NCI-H526 treated with DMSO at 0.1 percent for 48 hours (cell line): Measurements from ENCODE around the gene PCK2.

Experiments used
- DNase-seq: peaks from one replicate; lab custom pipeline; 2025; lab: John Stamatoyannopoulos, UW

Gene PCK2

DNA sequence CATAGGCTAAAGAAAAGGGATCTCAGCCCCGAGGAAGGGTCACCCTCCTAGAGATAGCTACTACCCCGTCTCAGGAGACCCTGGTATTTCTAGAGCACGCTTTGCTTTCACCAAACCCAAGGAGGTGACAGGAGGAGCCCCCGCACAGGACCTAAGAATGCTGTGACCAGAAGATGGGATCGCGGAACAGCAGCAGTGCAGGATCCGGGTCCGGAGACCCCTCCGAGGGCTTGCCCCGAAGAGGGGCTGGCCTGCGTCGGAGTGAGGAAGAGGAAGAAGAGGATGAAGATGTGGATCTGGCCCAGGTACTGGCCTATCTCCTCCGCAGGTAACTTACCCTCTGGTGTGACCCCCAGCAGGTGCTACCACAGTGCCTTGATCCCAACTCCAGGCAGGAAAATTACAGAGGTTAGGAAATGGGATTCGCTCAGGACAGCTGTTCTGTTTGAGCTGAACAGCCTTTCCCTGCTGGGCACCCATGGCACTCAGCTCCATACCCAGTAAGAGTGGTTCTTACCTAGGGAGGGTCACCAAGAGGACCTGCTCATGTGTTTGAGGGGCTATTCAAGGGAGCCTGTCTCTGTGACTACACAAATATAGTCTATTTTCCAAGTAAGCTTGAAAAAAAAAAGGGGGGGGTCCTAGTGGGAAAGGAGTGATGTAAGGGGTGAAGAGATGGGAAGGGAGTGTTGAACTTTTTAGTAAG, 21.5 kb downstream of the PCK2 start:
- no peak for DNase-seq

DNA sequence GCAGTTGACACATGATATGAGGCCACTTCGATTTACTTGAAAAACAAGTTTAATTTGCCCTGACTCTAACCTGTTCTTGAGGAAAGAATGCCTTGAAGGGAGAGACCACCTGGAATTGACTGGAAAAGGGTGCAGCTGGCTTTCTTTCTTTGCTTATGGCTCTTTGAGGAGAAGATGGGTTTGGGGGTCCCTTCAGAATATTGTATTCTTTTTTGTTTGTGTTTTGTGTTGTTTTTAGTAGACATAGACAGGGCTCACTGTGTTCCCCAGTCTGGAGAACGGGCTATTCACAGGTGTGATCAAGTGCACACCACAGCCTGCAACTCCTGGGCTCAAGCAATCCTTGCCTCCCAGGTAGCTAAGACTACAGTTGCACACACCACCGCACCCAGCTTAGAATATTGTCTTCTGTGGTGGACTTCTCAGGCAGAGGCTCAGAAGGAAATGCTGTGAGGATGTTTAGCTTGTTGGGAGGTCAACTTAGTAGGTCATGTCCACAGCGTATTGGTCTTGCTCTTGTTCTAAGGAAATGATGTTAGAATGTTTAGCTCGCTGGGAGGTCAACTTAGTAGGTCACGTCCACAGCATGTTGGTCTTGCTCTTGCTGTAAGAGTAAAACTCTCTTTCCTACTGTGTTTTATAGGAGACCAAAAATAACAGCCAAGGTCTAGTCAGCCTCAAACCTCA, 22.2 kb downstream of the PCK2 start:
- DNase-seq: no peak

DNA sequence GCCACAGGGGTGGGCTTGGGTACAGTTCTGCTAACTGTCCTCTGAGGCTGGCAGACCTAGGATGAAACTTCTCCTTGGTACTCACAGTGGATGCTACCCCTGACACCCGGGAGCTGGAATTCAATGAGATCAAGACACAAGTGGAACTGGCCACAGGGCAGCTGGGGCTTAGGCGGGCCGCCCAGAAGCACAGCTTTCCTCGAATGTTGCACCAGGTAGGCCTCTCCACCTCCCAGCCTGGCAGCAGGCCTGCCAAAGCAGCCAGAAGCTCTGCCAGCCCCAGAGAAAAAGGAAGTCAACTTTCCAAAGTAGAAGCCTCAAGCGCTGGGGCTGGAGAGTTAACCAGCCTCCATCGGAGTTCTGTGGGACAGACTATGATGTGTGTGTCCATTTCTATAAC, 23.1 kb downstream of the PCK2 start:
- no peak for DNase-seq

DNA sequence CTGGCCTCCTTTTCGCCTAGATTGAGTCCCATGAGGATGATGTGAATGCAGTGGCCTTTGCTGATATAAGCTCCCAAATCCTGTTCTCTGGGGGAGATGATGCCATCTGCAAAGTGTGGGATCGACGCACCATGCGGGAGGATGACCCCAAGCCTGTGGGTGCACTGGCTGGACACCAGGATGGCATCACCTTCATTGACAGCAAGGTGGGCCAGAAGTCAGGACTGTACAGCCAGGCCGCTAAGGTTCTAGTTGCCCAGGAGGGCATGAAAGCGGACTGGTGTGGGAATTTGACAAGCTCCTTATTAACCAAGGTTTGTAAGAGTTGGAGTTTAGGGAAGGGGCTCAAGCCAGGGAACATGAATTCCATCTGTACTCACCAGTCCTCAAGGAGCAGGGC, 25.6 kb downstream of the PCK2 start:
- DNase-seq: no peak

DNA sequence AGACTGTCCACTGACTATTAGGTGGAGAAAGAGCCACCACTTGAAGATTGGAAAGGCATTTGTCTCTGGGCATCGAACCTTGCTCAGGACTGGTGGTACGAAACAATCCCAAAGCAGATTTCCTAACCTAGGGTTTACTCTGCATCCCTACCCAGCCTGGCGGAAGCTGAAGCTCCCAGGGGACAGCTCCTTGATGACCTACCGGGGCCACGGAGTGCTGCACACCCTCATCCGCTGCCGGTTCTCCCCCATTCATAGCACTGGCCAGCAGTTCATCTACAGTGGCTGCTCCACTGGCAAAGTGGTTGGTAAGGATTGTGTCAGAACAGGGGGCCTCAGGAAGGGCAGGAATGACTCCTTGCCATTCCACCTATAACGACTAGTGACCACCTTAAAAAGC, 27.1 kb downstream of the PCK2 start:
- no peak for DNase-seq

DNA sequence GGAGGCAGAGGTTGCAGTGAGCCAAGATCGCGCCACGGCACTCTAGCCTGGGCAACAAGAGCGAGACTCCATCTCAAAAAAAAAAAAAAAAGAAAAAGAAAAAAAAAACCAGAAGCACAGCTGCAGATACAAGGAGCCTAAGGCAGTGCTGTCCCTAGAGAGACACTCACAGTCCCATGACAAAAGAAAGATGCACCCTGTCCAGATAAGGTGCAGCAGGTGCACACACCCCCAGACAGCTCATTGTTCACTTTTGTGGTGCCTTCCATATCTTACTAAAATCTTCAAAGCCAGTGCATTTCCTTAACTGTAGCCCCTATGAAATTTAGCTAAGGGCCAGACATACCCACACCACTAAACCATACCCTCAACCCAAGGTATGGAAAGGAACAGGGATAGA, 28.3 kb downstream of the PCK2 start:
- no peak for DNase-seq

DNA sequence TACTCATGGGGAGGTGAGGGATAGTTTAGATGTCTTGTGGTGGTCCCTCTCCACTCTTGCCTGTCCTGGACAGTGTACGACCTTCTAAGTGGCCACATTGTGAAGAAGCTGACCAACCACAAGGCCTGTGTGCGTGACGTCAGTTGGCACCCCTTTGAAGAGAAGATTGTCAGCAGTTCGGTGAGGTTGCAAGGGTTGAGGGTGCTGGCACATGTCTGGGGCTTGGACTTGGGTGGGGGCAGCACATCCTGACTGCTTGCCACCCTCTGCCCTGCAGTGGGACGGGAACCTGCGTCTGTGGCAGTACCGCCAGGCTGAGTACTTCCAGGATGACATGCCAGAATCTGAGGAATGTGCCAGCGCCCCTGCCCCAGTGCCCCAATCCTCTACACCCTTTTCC, 28.8 kb downstream of the PCK2 start:
- DNase-seq: no peak

DNA sequence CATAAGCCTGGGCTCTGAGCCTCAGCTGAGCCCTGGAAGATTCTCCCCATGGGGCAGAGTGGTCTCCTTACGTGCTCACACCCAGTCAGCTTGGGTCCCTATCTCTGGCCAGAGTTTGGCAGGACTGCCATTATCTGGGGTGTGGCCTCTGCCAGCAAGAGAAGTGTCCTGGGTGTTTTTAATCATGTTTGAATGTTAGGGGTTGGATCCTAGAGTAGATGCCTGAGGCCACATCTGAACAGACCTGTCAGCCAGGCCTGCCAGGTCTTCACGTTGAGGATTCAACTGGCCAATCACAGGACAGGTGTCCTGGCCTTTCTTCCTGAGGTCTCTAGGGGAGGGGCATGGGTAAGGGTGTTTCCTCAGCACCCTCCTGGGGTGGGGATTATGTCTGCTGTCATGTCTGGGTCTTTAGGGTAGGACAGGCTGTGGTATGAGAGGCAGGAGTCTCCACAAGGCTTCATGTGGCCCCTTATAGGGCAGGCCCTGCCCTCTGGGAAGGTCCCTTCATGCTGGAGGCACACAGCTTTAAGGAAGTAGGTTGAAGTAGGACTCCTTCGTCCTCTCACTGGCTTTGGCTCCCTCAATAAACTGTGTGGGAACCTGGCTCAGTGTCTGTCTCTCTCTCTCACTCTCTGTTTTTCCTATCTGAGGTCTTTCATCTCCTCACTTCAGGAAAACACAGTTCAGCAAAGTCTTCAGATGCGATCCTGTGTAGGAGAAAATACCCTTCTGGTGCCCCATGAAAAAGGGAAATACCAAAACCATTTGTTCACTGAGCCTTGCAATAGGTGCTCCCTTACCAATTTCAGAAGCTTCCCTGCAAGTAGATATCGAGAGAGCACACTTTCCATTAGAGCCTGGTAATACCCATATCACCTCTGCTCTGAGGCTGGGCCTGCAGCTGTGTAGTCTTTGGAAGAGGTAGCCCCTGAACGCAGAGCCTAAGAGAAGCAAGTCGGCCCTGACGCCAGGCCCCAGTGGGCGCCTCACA, 29.6 kb downstream of the PCK2 start:
- no peak for DNase-seq

DNA sequence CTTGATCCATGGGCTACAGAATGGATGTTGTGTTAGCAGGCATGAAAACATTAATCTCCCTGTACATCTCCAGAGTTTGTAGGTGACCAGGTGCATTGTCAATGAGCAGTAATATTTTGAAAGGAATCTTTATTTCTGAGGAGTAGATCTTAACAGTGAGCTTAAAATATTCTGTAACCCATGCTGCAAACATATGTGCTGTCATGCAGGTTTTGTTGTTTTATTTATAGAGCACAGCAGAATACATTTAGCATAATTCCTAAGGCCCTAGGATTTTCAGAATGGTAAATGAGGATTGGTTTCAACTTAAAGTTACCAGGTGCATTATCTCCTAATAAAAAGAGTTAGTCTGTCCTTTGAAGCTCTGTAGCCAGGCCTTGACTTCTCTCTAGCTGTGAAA, 32.8 kb downstream of the PCK2 start:
- no peak for DNase-seq

DNA sequence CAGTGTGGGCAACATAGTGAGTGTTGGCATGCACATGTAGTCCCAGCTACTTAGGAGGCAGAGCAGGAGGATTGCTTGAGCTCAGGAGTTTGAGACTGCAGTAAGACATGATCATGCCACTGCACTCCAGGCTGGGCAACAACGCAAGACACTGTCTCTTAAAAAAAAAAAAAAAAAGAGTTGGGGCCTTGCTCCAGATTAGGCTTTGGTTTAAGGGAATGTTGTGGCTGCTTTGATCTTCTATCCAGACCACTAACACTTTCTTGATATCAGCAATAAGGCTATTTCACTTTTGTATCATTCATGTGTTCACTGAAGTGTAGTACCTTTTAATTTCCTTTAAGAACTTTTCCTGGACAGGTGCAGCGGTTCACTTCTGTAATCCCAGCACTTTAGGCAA, 33.6 kb downstream of the PCK2 start:
- no peak for DNase-seq

DNA sequence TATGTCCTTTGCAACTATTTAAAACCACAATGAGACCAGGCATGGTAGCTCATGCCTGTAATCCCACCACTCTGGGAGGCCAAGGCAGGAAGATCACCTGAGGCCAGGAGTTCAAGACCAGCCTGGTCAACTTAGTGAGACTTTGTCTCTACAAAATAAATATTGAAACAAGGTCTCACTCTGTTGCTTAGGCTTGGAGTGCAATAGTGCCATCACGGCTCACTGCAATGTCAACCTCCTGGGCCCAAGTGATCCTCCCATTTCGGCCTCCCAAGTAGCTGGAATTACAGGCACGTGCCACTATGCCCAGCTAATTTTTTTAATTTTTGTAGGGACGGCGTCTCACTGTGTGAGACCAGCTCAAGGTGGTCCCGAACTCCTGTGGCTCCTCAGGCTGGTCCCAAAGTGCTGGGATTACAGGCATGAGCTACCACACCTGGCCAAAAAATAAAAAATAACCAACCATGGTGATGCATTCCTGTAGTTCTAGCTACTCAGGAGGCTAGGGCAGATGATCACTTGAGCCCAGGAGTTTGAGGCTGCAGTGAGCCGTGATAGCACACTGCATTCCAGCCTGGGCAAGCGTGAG, 35.4 kb downstream of the PCK2 start:
- DNase-seq: no peak

DNA sequence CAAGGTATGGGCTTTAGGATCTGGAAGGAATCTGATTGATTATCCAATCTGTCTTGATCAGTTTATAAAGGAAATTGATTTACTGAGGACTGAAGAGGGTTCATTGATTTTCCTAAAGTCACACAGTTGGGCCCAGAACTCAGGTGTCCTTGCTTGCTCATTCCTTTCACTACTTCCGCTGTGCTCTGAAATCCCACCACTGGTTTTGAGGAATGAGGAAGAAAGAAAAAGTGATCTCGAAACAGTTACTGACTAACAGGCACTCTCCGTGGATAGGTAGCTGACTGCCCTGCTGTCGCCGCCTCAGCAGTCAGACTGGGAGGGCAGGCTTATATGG, 36.2 kb downstream of the PCK2 start, which contains the start of gene FITM1:
Gene FITM1, plus strand, starts transcription at position 280 of the 337 bp plus-strand sequence. CDS start 905 bp downstream, outside the sequence.
- no peak for DNase-seq

DNA sequence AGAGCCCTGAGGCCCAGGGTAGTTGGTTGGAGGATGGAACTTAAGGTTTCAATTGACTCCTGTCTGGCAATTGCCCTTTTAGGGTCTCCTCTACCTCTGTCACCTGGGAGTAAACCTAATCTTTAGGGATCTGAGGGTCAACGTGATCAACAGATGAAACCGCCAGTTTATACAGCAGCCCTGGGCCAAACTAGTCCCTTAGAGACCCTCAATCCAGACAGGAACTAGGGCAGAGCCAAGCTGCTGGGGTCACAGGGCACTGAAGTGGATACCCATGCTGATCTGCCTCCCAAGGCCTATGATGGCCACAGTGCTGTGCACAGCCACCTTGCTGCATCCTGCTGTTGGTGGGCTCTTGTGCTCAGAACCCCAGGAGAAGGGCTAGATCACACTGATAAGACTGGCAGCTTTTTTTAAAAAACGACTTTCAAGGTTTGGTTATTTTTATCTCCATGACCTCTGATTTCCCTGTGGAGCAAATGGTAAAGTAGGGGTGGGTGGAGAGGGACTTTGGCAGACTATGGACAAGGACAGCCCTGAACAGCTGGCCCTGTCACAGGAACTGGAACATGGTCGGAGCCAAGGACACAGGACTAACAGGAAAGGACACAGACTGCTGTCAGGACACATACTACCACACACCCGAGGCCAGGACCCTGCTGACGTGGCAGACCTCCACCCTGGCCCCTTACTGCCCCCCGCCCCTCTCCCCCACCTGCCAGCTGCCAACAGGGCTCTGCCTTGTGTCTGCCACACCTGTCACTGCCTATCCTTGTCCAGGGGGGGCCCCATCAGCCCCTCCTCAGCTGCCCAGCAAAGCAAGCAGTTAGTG, 36.8 kb downstream of the PCK2 start:
- no peak for DNase-seq

DNA sequence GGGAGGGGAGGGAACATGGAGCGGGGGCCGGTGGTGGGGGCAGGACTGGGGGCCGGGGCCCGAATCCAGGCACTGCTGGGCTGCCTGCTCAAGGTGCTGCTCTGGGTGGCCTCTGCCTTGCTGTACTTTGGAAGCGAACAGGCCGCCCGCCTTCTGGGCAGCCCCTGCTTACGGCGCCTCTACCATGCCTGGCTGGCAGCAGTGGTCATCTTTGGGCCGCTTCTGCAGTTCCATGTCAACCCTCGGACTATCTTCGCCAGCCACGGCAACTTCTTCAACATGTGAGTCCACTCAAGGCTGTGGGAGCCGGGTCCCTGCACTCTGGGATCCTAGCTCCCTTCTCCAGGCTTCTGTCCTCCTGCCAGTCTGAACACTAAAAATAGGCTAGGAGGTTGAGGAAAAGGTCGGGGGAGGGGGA, 37.4 kb downstream of the PCK2 start:
- DNase-seq: no peak

DNA sequence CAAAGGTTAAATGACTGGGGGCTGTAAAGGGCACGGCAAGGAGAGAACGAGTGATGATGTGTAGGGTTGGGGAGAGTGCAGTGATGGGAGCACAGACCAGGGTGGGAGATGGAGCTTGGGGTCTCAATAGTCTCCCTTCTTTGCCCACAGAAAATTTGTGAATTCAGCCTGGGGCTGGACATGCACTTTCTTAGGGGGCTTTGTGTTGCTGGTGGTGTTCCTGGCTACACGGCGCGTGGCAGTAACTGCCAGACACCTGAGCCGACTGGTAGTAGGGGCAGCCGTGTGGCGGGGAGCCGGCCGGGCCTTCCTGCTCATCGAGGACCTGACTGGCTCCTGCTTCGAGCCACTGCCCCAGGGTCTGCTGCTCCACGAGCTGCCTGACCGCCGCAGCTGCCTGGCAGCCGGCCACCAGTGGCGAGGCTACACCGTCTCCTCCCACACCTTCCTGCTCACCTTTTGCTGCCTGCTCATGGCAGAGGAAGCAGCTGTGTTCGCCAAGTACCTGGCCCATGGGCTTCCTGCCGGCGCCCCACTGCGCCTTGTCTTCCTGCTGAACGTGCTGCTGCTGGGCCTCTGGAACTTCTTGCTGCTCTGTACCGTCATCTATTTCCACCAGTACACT, 38.1 kb downstream of the PCK2 start:
- no peak for DNase-seq

DNA sequence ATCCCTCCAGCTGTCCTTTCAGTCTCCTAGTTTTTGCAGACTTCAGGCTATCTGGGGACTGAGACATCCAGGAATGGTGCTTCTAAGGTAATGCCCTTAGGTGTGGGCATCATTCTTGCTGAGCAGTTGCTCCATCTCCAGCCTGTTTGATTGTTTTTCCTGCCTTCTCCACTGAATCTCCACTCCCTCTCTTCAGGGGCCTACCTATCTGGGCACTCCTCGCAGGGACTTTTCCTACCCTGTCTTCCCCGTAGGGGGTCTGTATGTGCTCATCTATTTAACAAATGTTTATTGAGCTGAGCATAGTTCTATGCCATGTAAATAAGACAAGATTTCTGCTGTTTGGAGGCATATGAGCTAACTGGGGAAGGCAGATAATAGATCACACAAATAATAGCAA, 38.9 kb downstream of the PCK2 start:
- no peak for DNase-seq

DNA sequence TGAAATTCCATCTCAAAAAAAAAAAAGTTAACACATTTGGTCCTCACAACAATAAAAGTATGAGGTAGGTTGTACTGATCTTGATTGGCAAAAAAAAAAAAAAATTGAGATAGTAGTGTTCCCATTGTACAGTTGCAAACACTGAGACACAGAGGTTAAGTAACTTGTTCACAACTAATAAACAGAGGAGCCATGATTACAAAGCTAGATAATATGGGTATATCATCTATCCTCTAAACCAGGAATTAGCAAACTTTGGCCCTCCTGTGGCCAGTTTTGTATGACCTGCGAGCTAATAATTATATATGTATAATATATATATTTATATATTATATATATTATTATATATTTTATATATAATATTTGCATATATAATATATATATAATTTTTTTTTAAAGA, 39.6 kb downstream of the PCK2 start:
- DNase-seq: no peak

DNA sequence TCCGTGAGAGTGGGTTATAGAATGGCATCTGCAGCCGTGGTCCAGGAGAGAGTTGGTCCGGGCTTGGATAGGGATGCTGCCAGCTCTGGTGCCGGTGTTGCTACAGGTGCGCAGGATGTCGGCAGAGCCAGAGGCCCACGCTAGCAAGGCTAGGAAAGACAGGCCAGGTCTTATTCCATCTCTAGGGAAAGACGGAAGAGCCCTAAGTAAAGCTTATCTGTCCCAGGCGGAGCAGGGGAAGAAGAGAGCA, 41.4 kb downstream of the PCK2 start:
- no peak for DNase-seq

DNA sequence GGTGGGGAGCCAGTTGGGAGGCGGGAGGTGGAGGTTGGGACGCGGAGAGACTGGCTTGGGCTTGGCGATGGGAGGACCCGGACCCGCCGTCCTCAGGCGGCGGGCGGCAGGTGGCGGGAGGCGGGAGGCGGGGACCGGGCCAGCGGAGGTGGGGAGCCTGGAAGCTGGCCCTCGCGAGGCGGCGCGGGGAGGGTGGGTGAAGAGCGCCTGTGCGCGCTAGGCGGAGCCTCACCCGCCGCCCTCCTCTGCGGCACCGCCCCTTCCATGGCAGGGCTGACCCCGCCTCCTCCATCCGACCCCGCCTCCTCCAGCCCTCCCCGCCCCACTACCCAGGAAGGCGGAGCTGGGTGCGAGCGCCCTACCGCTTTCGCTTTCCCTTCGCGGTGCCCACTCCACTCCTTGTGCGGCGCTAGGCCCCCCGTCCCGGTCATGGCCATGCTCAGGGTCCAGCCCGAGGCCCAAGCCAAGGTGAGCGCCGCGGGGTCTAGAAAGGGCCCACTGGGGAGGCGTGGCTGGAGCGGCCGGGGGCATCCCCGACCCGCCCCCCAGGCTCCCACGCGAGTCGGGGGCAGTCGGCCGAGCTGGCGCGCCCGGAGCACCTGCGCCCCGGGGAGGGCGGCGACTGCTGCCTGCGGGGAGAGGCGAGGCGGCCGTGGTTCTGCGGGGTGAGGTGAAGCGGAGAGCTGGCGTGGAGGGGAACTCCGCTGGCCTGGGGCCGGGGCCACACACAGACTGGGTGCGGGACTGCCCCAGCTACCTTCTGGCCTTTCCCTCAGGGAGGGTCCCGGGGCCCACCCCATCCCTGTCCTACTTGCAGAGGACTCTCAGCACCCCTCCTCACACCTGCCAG, 41.9 kb downstream of the PCK2 start, which contains the start of gene PSME1:
Gene PSME1, plus strand, starts transcription at position 361 of the 850 bp plus-strand sequence. Its CDS starts 69 bp downstream, at position 430.
- peak; percentile 83 for DNase-seq
